ENCODE measurements around the gene IDH3B.
A peak's percentile ranks its signal among the peaks of the same experiment; 100 is the strongest.

IDH3B gene

GRCh38 chr20:2655331-2656116 is 8.5 kb downstream of the IDH3B start:
- H3K4me3 ChIP-seq (ENCODE audit: low read length, poor library complexity, severe bottlenecking) = peak overlapping the region; percentile 99
- H3K36me3 ChIP-seq (ENCODE audit: insufficient read depth, low read length) = peaks cover 68% of the 10 kb centered on the region

GRCh38 chr20:2654831-2655230 is 9.2 kb downstream of the IDH3B start:
- Histone ChIP-seq H2AFZ (ENCODE audit: low read length) (no peak overlapping the region), H3K9me2 (replicated peaks; ENCODE audit: low read depth, low read length) (no peaks in the 10 kb centered on the region), H4K20me1 (ENCODE audit: insufficient read depth, low read length, poor library complexity, severe bottlenecking) (peaks cover 58% of the 10 kb centered on the region), H3F3A (ENCODE audit: low read depth) (peaks cover 17% of the 10 kb centered on the region), H3K27me3 (ENCODE audit: insufficient read depth, low read length, poor library complexity, severe bottlenecking) (no peaks in the 10 kb centered on the region), H3K79me2 (ENCODE audit: insufficient read depth, low read length) (peaks cover 61% of the 10 kb centered on the region), H3K4me1 (ENCODE audit: insufficient read depth, low read length, poor library complexity, severe bottlenecking) (peaks cover 38% of the 10 kb centered on the region), H3K4me2 (ENCODE audit: low read depth, low read length, poor library complexity, severe bottlenecking) (peak overlapping the region; percentile 99), H3K36me3 (ENCODE audit: insufficient read depth, low read length) (peaks cover 61% of the 10 kb centered on the region), H3K9me3 (ENCODE audit: insufficient read depth, low read depth, low read length) (no peaks in the 10 kb centered on the region), H3K9ac (ENCODE audit: low read depth, low read length, poor library complexity, severe bottlenecking) (peak overlapping the region; percentile 94), H3K4me3 (ENCODE audit: low read length, poor library complexity, severe bottlenecking) (peak overlapping the region; percentile 99)
- TF ChIP-seq EZH2phosphoT487 (IDR thresholded peaks at IDR 0.05; ENCODE audit: borderline replicate concordance) (no peak), CTCF (conservative IDR thresholded peaks at IDR 0.05; ENCODE audit: low read length) (no peak)

More at GRCh38 chr20:2655331-2656116, 8.5 kb downstream of the IDH3B start:
- Histone ChIP-seq H3K9me3 (ENCODE audit: insufficient read depth, low read depth, low read length) (no peaks in the 10 kb centered on the region), H3K4me1 (ENCODE audit: insufficient read depth, low read length, poor library complexity, severe bottlenecking) (peaks cover 38% of the 10 kb centered on the region), H3K27me3 (ENCODE audit: insufficient read depth, low read length, poor library complexity, severe bottlenecking) (no peaks in the 10 kb centered on the region), H2AFZ (ENCODE audit: low read length) (no peak overlapping the region), H3F3A (ENCODE audit: low read depth) (peaks cover 17% of the 10 kb centered on the region), H3K4me2 (ENCODE audit: low read depth, low read length, poor library complexity, severe bottlenecking) (peak overlapping the region; percentile 99), H3K9ac (ENCODE audit: low read depth, low read length, poor library complexity, severe bottlenecking) (peak overlapping the region; percentile 94), H4K20me1 (ENCODE audit: insufficient read depth, low read length, poor library complexity, severe bottlenecking) (peaks cover 58% of the 10 kb centered on the region), H3K9me2 (replicated peaks; ENCODE audit: low read depth, low read length) (no peaks in the 10 kb centered on the region), H3K79me2 (ENCODE audit: insufficient read depth, low read length) (peaks cover 61% of the 10 kb centered on the region)
- TF ChIP-seq EZH2phosphoT487 (IDR thresholded peaks at IDR 0.05; ENCODE audit: borderline replicate concordance) (no peak), CTCF (conservative IDR thresholded peaks at IDR 0.05; ENCODE audit: low read length) (no peak)

GRCh38 chr20:2654384-2654822 is 9.6 kb downstream of the IDH3B start:
- H3K36me3 ChIP-seq (ENCODE audit: insufficient read depth, low read length) = peaks cover 57% of the 10 kb centered on the region

More at GRCh38 chr20:2654384-2654822, 9.6 kb downstream of the IDH3B start:
- Histone ChIP-seq H3K9me3 (ENCODE audit: insufficient read depth, low read depth, low read length) (no peaks in the 10 kb centered on the region), H3F3A (ENCODE audit: low read depth) (peaks cover 17% of the 10 kb centered on the region), H4K20me1 (ENCODE audit: insufficient read depth, low read length, poor library complexity, severe bottlenecking) (peaks cover 58% of the 10 kb centered on the region), H3K9ac (ENCODE audit: low read depth, low read length, poor library complexity, severe bottlenecking) (peak overlapping the region; percentile 94), H3K27me3 (ENCODE audit: insufficient read depth, low read length, poor library complexity, severe bottlenecking) (no peaks in the 10 kb centered on the region), H3K4me1 (ENCODE audit: insufficient read depth, low read length, poor library complexity, severe bottlenecking) (peaks cover 38% of the 10 kb centered on the region), H3K9me2 (replicated peaks; ENCODE audit: low read depth, low read length) (no peaks in the 10 kb centered on the region), H2AFZ (ENCODE audit: low read length) (no peak overlapping the region), H3K4me2 (ENCODE audit: low read depth, low read length, poor library complexity, severe bottlenecking) (peak overlapping the region; percentile 99), H3K79me2 (ENCODE audit: insufficient read depth, low read length) (peaks cover 61% of the 10 kb centered on the region), H3K4me3 (ENCODE audit: low read length, poor library complexity, severe bottlenecking) (peak overlapping the region; percentile 99)
- TF ChIP-seq CTCF (conservative IDR thresholded peaks at IDR 0.05; ENCODE audit: low read length) = no peak
- TF ChIP-seq EZH2phosphoT487 (IDR thresholded peaks at IDR 0.05; ENCODE audit: borderline replicate concordance) = no peak

Data from Loucy (cell line).